GM19240 (cell line): ENCODE data around the gene ATXN2.
"Not testable (repeated sequence)": the region's sequence is repeated elsewhere in the genome, so short reads cannot be mapped to it uniquely, and the experiment has no call there.

Experiments
- DNase-seq: peaks from one replicate; pipeline ENCODE4 v3.0.0; 2011; ENCODE audit warnings: low spot score; ENCODE audit not compliant: insufficient read length

The ATXN2 gene

DNA sequence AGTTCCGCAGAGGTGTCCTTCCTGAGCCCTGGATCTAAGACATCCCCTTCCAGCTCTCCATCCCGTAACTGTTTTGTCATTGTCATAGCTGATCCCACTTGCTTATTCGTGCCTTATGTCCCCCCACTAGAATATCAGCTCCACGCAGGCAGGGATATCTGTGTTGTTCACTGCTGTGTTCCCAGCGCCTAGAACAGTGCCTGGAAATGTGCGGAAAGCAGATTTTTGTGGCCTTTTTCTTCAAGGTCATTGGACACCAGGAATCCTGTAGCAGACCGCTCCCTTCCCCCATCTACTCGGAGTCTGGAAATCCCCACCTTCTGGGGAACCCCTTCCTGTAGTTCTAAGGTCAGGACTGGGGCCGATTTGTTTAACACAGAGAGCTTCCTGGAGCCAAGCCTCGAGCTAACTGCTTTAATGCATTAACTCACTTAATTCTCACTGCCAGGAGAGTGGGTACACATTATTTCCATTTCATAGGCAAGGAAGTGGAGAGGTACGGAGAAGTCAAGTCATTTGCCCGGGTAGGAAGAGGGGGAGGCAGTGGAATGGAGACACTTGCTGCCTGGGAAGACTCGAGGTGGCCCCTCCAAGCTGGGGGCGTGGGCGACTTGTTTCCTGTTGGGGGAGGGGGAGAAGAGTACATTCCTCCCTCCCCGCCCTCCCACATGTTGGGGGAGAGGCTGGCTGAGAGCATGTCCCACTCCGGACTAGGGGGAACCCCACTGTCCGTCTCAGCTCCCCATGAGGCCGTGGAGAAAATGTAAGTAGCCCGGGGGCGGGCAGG, 194.6 kb downstream of the ATXN2 start:
- no peak for DNase-seq

DNA sequence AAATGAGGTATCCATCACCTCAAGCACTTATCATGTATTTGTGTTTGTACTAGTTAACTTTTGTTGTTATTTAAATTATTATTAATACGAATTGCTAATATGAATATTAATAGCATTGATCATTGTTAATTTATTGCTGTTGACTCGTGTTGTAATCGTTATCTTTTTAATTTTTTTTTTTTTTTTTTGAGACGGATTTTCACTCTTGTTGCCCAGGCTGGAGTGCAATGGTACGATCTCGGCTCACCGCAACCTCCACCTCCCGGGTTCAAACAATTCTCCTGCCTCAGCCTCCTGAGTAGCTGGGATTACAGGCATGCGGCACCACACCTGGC, 196.7 kb downstream of the ATXN2 start:
- DNase-seq = not testable (repeated sequence)
